Osteocyte (in vitro differentiated cells): ENCODE measurements around the gene PHACTR1. TPM values are rescaled to one million over a fixed set of nuclear protein-coding genes. Genes with fewer than 3 reads are reported as not detected.
A peak's percentile ranks its signal among the peaks of the same experiment; 100 is the strongest.

Source experiments
- DNase-seq: peaks from one replicate; pipeline ENCODE4 v3.0.0; 2021; ENCODE audit warnings: mixed read lengths; ENCODE audit not compliant: unreplicated experiment; ENCODE audit errors: extremely low spot score
- H3K27ac Mint-ChIP-seq: one replicate; pipeline ENCODE4 v1.8.0; 2021; ENCODE audit warnings: mild to moderate bottlenecking, mixed read lengths; ENCODE audit not compliant: unreplicated experiment
- H3K27me3 Mint-ChIP-seq: one replicate; pipeline ENCODE4 v1.8.0; 2021; ENCODE audit warnings: mixed read lengths; ENCODE audit not compliant: unreplicated experiment
- H3K36me3 Mint-ChIP-seq: one replicate; pipeline ENCODE4 v1.8.0; 2021; ENCODE audit warnings: mixed read lengths; ENCODE audit not compliant: unreplicated experiment
- H3K4me1 Mint-ChIP-seq: one replicate; pipeline ENCODE4 v1.8.0; 2021; ENCODE audit warnings: mixed read lengths; ENCODE audit not compliant: unreplicated experiment
- H3K4me3 Mint-ChIP-seq: one replicate; pipeline ENCODE4 v1.8.0; 2021; ENCODE audit warnings: mild to moderate bottlenecking, moderate library complexity, mixed read lengths; ENCODE audit not compliant: unreplicated experiment
- H3K9me3 Mint-ChIP-seq: one replicate; pipeline ENCODE4 v1.8.0; 2021; ENCODE audit warnings: mixed read lengths; ENCODE audit not compliant: unreplicated experiment
- total RNA-seq: library from RNA; stranded (reverse); gene quantifications from 2 replicates; pipeline ENCODE4 v1.2.1, GENCODE V29; 2021
- TF ChIP-seq, protein P1 (sequence below): fragments of 200-600 bp; sonication (generic); IDR thresholded peaks from 2 replicates; pipeline ENCODE4 v1.5.0; 2021; ENCODE audit warnings: antibody characterized with exemption, mild to moderate bottlenecking, moderate library complexity

Gene PHACTR1
- total RNA-seq, 1 donor from 2014 or later: 1.0 TPM

DNA sequence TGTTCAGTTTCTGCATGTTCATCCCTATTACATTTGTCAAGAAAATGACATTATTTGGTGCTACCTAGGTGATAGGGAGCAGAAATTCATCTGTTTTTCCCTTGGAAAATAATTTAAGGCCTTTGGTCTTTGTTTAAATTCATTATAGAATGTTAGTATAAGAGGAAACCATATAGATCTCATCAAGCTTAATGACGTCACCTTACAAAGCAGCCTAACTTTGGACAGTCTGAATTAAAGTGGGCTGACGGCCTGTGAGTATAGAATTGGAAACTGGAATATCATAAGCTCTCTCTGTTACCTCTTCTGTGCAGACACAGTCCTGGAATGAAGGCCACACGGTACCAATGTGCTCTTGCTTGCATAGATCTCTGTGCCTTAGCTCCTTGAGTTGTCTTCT is 503.7 kb downstream of the PHACTR1 start:
- no peak for DNase-seq
- TF ChIP-seq, protein P1, sequence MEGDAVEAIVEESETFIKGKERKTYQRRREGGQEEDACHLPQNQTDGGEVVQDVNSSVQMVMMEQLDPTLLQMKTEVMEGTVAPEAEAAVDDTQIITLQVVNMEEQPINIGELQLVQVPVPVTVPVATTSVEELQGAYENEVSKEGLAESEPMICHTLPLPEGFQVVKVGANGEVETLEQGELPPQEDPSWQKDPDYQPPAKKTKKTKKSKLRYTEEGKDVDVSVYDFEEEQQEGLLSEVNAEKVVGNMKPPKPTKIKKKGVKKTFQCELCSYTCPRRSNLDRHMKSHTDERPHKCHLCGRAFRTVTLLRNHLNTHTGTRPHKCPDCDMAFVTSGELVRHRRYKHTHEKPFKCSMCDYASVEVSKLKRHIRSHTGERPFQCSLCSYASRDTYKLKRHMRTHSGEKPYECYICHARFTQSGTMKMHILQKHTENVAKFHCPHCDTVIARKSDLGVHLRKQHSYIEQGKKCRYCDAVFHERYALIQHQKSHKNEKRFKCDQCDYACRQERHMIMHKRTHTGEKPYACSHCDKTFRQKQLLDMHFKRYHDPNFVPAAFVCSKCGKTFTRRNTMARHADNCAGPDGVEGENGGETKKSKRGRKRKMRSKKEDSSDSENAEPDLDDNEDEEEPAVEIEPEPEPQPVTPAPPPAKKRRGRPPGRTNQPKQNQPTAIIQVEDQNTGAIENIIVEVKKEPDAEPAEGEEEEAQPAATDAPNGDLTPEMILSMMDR: no peak
- no peaks in the 10 kb centered on the region for H3K27me3 Mint-ChIP-seq
- H3K9me3 Mint-ChIP-seq: no peaks in the 10 kb centered on the region
- peaks cover 7% of the 10 kb centered on the region for H3K4me1 Mint-ChIP-seq
- no peaks in the 10 kb centered on the region for H3K36me3 Mint-ChIP-seq
- H3K27ac Mint-ChIP-seq: no peak overlapping the region
- H3K4me3 Mint-ChIP-seq: no peak overlapping the region

DNA sequence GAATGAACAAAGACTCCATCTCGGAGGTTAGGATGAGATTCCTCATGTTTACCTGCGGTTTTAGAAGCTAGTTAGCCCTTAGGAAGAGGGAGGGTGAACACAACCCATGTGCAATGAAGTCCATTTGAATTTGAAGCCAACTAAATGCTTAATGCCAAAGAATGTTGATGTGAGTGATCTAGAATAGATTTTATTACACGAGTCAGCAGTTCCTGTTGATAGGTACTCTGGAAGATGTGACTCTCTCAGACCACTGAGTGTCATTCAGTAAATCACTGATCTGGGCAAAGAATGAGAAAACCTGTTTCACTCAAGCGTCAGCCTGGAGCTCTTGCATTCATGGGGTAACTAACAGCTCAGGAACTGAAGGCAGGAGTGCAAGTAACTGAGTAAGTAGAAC is 505.5 kb downstream of the PHACTR1 start:
- TF ChIP-seq, protein P1: no peak
- H3K9me3 Mint-ChIP-seq: no peaks in the 10 kb centered on the region
- no peak overlapping the region for H3K4me3 Mint-ChIP-seq
- peaks cover 7% of the 10 kb centered on the region for H3K4me1 Mint-ChIP-seq
- DNase-seq: no peak
- H3K27me3 Mint-ChIP-seq: no peaks in the 10 kb centered on the region
- no peak overlapping the region for H3K27ac Mint-ChIP-seq
- H3K36me3 Mint-ChIP-seq: no peaks in the 10 kb centered on the region

DNA sequence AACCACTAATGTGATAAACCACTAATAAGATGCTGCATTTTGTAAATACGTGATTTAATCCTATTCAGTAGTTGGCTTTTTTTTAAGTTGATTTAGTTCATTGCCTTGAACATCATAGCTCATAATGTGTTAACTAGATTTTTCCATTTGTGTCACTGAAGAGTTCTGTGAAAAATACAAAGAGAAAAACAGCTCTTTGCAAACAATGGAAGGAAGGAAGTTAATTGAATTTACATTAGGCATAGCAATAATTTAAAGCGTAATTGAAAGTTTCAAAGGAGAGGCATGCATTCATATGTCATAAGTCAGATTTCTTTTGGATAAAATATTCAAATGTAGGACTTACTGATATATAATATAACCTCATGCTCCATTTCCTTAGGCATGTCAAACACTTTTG is 509.5 kb downstream of the PHACTR1 start:
- Mint-ChIP-seq H3K4me1 (no peaks in the 10 kb centered on the region), H3K27ac (no peak overlapping the region), H3K27me3 (no peaks in the 10 kb centered on the region), H3K4me3 (no peak overlapping the region), H3K9me3 (no peaks in the 10 kb centered on the region), H3K36me3 (no peaks in the 10 kb centered on the region)
- no peak for DNase-seq
- TF ChIP-seq, protein P1: no peak

DNA sequence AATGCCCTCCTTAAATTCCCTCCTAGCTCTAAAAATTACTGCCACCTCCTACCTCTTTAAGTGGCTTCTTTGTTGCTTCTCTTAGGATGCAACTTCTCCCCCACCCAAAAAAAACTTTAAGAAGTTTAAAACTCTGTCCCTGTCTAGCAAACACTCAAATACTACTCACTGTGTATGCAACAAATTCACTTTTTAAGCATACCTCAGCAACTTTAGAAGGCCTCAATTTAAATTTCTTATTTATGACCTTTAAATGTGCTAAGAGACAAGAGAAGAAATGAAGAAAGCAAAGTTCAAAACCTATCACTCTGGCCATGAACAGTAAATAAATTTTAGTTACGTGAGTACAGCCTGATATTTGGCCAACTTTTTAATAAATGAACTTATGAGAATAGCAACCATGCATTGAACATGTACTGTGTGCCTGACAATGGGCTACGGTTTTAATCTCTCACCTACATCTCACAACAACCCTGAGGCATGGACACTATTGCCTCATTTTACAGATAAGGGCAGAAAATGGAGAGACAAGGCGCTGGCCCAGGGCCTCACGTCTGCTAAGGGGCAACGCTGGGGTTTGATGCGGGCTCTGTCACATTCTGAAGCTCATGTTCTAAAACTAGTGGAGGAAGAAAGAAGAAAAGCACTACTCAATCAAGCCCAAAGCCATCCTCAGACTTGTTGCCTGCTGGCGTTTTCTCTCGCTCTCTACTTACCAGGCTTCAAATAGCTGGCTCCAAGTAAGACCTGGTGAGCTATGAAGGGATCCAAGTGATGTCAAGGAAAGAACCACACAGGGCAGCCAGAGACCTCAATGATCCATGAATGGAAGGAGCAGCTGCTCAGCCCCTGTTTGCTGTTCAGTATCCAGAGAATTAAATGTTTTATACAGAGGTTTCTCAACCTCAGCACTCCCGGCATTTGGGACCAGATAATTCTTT is 512.0 kb downstream of the PHACTR1 start:
- no peaks in the 10 kb centered on the region for H3K9me3 Mint-ChIP-seq
- H3K4me3 Mint-ChIP-seq: no peak overlapping the region
- TF ChIP-seq, protein P1: no peak
- no peaks in the 10 kb centered on the region for H3K4me1 Mint-ChIP-seq
- DNase-seq: peak; percentile 65
- no peaks in the 10 kb centered on the region for H3K27me3 Mint-ChIP-seq
- no peak overlapping the region for H3K27ac Mint-ChIP-seq
- H3K36me3 Mint-ChIP-seq: no peaks in the 10 kb centered on the region

DNA sequence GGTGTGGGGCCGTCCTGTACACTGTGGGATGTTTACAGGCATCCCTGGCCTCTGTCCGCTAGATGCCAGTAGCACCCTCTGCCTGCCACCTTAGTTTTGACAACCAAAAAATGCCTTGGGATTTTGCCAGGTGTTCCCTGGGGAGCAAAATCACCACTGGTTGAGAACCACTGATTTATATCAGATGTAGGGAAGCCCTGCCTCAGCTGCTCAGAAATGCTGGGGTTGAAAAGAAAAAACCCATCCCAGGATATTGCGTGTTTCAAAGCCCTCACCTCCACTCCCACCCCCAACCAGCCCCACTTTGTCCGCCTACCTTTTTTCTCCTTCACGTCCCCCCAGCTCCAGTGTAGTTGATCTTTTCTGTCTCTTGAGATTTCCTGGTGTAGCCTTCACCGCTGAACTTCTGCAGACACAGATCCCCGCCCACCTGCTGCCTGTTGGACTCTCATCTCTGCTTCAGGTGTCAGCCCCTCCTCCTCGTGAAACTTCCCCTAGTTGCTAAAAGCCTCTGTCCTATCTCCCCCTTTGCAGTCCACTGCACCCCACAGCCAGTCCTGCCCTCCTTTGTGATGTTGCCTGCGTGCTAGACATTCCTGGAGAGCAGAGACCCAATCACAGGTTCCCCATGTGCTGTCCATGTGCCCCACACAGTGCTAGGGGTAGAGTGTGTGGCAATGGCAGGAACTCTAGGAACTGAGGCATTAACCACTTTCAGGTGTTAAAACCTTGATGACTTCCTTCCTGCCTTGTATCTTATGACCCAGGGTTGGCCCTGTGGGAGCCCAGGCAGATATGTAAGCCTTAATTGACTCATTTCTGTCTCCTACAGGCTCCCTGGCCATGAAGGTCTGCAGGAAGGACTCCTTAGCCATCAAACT is 512.9 kb downstream of the PHACTR1 start:
- no peaks in the 10 kb centered on the region for H3K27me3 Mint-ChIP-seq
- no peak overlapping the region for H3K4me3 Mint-ChIP-seq
- H3K27ac Mint-ChIP-seq: no peak overlapping the region
- H3K36me3 Mint-ChIP-seq: no peaks in the 10 kb centered on the region
- no peak for DNase-seq
- TF ChIP-seq, protein P1: no peak
- H3K9me3 Mint-ChIP-seq: no peaks in the 10 kb centered on the region
- no peaks in the 10 kb centered on the region for H3K4me1 Mint-ChIP-seq
